Measurements from ENCODE around the gene GCH1.

Gene GCH1

GRCh38 chr14:54794159-54794558 is 108.5 kb downstream of the GCH1 start:
- DNase-seq, result no peak

- no peak for DNase-seq
Observed at GRCh38 chr14:54792288-54792687, 110.3 kb downstream of the GCH1 start.

Data from NCI-H524 treated with DMSO at 0.1 percent for 48 hours (cell line).